Activated naive CD4-positive, alpha-beta T cell (primary cell): Measurements from ENCODE around the gene CA4.

Source experiments
- DNase-seq, 4 experiments: peaks; one replicate each; lab custom pipeline; 2025; lab: John Stamatoyannopoulos, UW

The CA4 gene

DNA sequence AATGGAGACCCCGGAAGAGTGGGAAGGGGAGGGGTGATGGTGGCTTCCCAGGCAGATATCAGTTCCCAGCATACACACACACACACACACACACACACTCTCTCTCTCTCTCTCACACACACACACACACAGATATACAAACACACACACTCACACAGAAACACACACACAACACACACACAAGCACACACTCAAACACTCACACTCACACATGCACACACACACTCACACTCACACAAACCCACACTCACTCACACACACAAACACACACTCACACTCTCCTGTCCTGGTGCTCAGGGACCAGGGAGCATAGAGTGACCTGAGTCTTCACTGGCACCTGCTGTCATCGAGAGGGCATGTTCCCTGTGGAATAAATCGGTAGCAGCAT lies 5.6 kb downstream of the CA4 start:
- no peak for DNase-seq

GRCh38 chr17:60155815-60156214 lies 6.0 kb downstream of the CA4 start:
- no peak for DNase-seq

GRCh38 chr17:60156746-60157145 lies 7.0 kb downstream of the CA4 start:
- no peak for DNase-seq

DNA sequence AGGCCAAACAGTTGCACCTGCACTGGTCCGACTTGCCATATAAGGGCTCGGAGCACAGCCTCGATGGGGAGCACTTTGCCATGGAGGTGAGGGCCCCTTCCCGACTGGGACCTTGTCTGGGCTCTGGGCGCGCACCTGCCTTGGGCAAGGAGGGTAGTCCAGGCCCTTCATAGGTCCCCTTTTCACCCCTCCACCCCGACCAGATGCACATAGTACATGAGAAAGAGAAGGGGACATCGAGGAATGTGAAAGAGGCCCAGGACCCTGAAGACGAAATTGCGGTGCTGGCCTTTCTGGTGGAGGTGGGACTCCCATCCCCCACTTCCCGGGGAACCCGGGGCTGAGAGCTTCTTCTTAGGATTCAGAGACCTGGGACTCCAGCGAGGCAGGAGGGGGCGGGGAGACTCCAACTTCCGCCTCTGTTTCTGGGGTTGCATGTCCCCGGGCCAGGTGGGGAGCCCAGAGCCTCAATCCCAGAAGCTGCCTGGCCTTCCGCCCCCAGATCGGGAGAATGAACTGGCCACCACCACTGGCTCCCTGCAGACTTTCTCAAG lies 7.8 kb downstream of the CA4 start:
- no peak for DNase-seq

- DNase-seq = no peak
These were observed 9.1 kb downstream of the CA4 start for GRCh38 chr17:60158751-60159478.

DNA sequence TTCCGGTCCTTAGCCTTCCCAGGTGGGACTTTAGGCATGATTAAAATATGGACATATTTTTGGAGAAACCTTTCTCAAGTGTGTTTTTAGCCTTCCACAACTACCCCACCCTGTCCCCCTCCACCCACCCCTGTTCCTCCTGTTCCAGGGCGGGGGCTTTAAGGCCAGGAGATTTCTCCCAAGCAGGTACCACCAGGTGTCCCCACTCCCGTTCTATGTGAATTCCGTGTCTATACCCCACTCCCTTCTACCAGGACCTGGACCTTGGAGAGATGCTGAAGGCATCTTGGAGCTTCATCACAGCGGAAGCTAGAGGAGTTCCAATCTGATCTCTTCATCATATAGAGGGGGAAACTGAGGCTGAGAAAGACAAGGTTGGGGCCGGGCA lies 9.7 kb downstream of the CA4 start:
- DNase-seq = no peak

- DNase-seq = no peak
These were observed 11.2 kb downstream of the CA4 start for GRCh38 chr17:60160829-60161501.

- DNase-seq = no peak
These were observed 12.0 kb downstream of the CA4 start for GRCh38 chr17:60161598-60162330.

GRCh38 chr17:60163108-60163784 lies 13.5 kb downstream of the CA4 start:
- DNase-seq = no peak

- no peak for DNase-seq
These were observed 14.4 kb downstream of the CA4 start for GRCh38 chr17:60164164-60164563.

DNA sequence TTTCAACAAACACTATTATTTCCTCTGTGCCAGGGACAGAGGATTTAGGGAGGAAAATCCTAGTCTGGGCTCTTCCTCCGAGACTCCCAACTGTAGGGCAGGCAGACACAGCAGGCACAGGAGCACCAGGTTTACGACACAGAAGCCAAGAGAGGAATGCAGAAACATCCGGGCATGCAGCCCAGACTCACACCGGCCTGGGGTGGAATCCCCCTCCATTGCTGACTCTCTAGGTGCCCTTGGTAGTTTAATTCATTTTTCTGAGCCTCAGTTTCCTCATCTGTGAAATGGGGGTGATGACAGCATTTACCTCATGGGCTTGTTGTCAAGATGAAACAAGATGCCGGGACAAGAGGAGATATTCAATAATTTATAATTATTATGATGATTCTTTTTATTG lies 14.9 kb downstream of the CA4 start:
- no peak for DNase-seq

GRCh38 chr17:60165223-60165622 lies 15.4 kb downstream of the CA4 start:
- DNase-seq = no peak

- DNase-seq = no peak
These were observed 16.2 kb downstream of the CA4 start for GRCh38 chr17:60165971-60166370.

- no peak for DNase-seq
These were observed 17.4 kb downstream of the CA4 start for GRCh38 chr17:60167065-60167741.

GRCh38 chr17:60168654-60169053 lies 18.9 kb downstream of the CA4 start:
- DNase-seq = no peak

DNA sequence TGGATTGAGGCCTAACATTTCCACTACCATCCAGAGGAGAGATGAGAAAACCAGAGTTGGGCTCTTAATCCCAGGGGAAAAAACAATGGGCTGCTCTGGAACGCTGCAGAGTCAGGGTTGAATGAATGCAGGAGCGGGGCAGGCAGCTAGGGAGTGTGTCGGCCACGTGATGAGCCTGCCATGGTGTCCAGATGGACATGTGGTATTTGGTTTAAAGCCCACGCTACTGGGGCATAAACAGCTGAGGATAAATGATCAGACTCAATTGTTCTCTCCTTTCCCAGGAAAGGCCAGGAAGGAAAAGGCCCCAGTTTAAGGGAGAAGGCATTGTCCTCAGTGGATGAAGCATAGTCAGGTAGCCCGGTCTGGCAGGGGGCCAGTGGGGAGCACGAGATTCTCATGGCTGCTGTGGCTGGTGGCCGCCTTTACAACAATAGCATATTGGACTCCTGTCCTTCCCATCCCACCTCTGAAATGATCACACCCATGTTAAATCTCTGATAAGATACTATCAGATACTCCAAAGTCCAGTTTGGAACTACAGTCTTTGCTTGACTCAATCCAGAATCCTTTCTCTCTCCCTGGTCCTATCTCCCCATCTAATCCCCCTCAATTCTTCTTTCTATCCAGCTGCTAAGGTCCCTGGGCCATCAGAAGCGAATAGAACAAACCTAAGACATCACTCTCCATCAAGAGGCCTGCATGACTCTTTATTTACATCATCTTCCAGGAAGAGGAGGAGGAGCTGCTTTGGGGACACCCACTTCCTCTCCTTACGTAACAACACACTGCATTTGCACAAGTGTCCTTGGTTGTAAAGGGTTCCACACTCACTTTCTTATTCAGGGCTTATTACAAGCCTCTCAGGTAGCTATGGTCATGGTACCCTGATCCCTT lies 20.4 kb downstream of the CA4 start:
- DNase-seq = no peak

DNA sequence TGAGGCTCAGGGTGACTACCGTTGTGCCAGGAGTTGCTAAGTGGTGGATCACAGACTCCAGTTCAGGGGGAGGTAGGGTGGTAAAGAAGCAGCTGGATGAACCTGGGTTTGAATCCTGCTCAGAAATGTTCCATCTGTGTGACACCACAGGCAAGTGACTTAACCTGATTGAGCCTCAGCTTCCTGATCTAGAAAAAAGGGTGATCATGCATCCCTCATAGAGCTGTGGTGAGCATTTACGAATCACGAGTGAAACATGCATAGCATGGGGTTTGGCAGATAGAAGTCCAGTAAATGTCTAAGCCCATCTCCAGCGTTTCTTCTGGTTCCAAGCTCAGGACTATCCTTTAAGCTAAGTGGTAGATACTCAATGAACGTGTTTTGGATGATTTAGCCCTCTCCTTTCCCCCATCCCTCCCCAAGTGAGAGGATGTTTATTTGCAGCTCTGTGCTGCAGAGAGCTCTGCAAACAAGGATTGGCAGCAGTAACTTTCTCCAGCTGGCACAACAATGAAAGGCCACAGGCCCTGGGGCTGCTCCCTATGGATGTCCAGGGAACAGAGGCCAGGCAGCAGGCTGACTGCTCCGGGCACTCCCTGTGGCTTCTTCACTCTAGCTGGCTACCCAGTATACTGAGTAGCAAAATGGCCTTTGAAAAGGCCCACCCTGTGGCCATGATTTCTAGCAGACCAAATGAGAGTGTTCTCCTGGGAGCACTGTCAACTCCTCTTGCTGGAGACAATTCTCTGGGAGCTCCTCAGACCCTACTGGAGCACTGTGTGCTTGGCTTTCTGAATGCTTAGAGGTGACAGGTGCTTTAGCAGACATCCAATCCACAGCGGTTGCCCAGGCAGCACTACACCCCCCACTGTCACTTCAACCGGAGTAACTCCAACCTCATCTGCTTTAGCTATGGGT lies 21.3 kb downstream of the CA4 start:
- DNase-seq = no peak

GRCh38 chr17:60171753-60172079 lies 21.9 kb downstream of the CA4 start:
- DNase-seq = no peak

DNA sequence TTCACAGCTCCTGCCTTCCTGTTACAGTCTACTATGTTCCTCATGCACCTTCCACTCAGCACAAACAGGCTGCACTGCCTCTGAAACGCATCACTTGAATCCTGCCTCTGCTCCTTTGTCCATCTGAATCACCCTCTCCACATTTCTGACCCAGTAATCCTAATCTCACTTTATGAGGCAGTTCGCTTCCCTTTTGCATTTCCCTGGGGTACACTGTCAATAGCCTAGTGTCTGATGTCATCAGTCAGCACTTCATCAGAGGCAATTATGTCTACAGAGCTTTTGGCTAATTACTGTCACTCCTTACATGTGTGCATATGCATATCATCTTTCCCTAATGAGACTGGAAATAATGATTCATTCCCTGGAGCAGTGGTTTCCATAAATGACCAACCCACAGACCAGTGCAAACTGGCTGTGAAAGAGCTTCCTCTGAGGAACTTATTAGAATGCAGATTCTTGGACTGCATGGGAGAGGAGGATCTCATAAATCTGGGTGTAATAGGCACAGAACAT lies 23.6 kb downstream of the CA4 start:
- no peak for DNase-seq

- DNase-seq = no peak
These were observed 24.3 kb downstream of the CA4 start for GRCh38 chr17:60174035-60174434.
